Lower lobe of right lung (tissue), 2 donors: ENCODE data around the gene ZNF160. TPM values are rescaled to one million over a fixed set of nuclear protein-coding genes. Genes with fewer than 3 reads are reported as not detected.

ENCODE experiments used
- ATAC-seq, 2 donors: fragments of 200-7000 bp; cut with Tn5 transposase; one replicate each; pipeline ENCODE4 v1.9.1; 2020 to 2022; ENCODE audit warnings: mild to moderate bottlenecking in 2 of 2, moderate library complexity in 2 of 2
- DNase-seq: peaks from one replicate; pipeline ENCODE4 v3.0.0-alpha.2; 2020
- H3K27ac ChIP-seq: fragments of 200-600 bp; one replicate; pipeline ENCODE4 v1.8.0; 2022
- H3K27me3 ChIP-seq: fragments of 200-600 bp; one replicate; pipeline ENCODE4 v1.8.0; 2022; ENCODE audit warnings: low read depth
- H3K36me3 ChIP-seq: fragments of 200-600 bp; one replicate; pipeline ENCODE4 v1.8.0; 2022; ENCODE audit warnings: mild to moderate bottlenecking
- H3K4me1 ChIP-seq: fragments of 200-600 bp; one replicate; pipeline ENCODE4 v1.8.0; 2022
- H3K4me3 ChIP-seq: fragments of 200-600 bp; one replicate; pipeline ENCODE4 v1.8.0; 2022; ENCODE audit warnings: mild to moderate bottlenecking
- H3K9me3 ChIP-seq: fragments of 200-600 bp; one replicate; pipeline ENCODE4 v1.8.0; 2022
- intact Hi-C: fragments of 100-400 bp; cut with DNase I; formaldehyde crosslinking; loops from one replicate; pipeline ENCODE4 v1.11.0; 2022
- total RNA-seq: library from RNA; stranded (reverse); fragmentation: NEBNext Ultra II Directional; extraction: Animal tissue kit (Norgen Biotek cat#: 25700); gene quantifications from one replicate; pipeline ENCODE4 v1.2.1, GENCODE V29; 2021
- TF ChIP-seq, protein P1 (sequence below): fragments of 200-600 bp; IDR thresholded peaks from one replicate; pipeline ENCODE4 v1.8.0; 2022; ENCODE audit warnings: antibody characterized with exemption, mild to moderate bottlenecking
- donor health status: DM: no; HTN: yes; CAD: no; lungs with severe emphysema.

The ZNF160 gene
- total RNA-seq, 1 donor from 2014 or later: 35.5 TPM

DNA sequence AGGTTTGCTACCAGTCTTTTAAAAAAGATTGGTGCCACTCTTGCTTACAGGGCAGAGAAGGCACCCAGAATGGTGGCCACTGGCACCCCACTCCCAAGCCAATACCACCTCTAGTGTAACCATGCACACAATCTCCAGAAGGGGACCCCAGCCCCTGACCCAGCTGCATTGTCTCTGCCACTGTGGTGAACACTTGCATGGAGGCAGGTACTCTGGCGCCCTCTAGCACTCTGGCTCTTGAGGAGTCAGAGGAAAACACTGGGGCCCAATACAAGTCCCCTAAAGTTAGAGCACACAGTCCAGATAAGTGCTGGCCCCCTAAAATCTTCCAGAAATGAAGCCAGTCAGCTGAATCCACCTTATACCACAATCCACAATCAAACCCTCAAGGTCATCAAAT lies 83.5 kb downstream of the ZNF160 start:
- TF ChIP-seq, protein P1, sequence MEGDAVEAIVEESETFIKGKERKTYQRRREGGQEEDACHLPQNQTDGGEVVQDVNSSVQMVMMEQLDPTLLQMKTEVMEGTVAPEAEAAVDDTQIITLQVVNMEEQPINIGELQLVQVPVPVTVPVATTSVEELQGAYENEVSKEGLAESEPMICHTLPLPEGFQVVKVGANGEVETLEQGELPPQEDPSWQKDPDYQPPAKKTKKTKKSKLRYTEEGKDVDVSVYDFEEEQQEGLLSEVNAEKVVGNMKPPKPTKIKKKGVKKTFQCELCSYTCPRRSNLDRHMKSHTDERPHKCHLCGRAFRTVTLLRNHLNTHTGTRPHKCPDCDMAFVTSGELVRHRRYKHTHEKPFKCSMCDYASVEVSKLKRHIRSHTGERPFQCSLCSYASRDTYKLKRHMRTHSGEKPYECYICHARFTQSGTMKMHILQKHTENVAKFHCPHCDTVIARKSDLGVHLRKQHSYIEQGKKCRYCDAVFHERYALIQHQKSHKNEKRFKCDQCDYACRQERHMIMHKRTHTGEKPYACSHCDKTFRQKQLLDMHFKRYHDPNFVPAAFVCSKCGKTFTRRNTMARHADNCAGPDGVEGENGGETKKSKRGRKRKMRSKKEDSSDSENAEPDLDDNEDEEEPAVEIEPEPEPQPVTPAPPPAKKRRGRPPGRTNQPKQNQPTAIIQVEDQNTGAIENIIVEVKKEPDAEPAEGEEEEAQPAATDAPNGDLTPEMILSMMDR: no peak
- ATAC-seq (no peak), DNase-seq (no peak)
- intact Hi-C loops: no loop called here
- Histone ChIP-seq H3K4me1 (no peaks in the 10 kb centered on the region), H3K27me3 (no peaks in the 10 kb centered on the region), H3K4me3 (no peak overlapping the region), H3K9me3 (peaks cover 18% of the 10 kb centered on the region), H3K36me3 (no peaks in the 10 kb centered on the region), H3K27ac (no peak overlapping the region)

Other genes with a start within 250 kb of the ZNF160 start
- gene ZNF468, start 245.8 kb downstream of the ZNF160 start, total RNA-seq: 12.9 TPM
- gene ZNF320, start 205.8 kb downstream of the ZNF160 start, total RNA-seq: 19.7 TPM
- gene ZNF888, start 180.0 kb downstream of the ZNF160 start, total RNA-seq: 8.8 TPM
- 12.0 TPM for gene ZNF816, start 140.5 kb downstream of the ZNF160 start, total RNA-seq
- not detected for gene ERVV-1, start 89.5 kb downstream of the ZNF160 start, total RNA-seq
- not detected for gene ERVV-2, start 58.7 kb downstream of the ZNF160 start, total RNA-seq
- 4.0 TPM for gene ZNF415, start 29.5 kb upstream of the ZNF160 start, total RNA-seq
- 13.1 TPM for gene ZNF347, start 55.6 kb upstream of the ZNF160 start, total RNA-seq
- gene ZNF665, start 89.9 kb upstream of the ZNF160 start, total RNA-seq: 4.5 TPM
- gene ZNF677, start 151.5 kb upstream of the ZNF160 start, total RNA-seq: 15.8 TPM
- not detected for gene VN1R2, start 154.9 kb upstream of the ZNF160 start, total RNA-seq
- not detected for gene VN1R4, start 164.3 kb upstream of the ZNF160 start, total RNA-seq
- 8.4 TPM for gene ZNF845, start 230.3 kb upstream of the ZNF160 start, total RNA-seq